Measurements from ENCODE around the gene CERS2.
"Not testable (repeated sequence)": the region's sequence is repeated elsewhere in the genome, so short reads cannot be mapped to it uniquely, and the experiment has no call there.

CERS2 gene

DNA sequence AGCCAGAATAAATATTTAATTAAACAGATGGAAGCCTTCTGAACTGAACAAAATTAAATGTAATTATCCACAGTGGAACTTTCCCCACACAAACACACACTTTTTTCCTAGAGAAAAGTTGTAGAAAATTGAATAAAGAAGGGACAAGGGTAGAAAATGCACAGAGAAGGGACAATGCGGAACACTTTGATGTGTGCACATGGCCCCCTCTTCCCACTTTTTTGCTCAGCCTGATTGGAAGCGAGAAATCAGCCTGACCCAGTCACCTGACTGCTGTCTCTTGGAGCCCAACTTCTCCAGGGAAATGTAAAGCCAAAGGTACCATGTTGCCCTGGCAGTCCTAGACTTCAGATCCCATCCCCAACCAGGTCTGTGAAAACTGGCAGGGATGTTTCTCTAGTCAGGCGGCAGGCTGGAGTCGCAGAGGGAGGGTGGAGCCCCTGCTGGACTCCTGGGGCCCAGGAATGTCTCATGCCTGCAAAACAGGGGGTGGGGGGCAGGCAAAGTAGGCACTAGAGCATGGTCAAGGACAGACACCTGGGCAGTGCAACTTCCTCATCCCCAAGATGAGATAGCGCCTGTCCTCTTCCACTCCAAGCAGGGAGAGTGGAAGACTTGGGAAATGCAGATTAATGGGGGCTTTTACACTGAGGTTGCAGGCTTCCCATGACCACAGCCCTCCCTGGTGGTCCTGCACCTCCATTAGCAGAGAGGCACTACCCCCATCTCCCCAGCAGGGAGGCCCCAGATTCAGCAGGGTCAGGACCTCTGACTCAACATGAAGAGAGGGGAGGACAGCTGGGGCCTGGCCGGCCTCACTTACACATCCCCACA lies 2.8 kb downstream of the CERS2 start:
- in situ Hi-C loops (cut with MboI; ENCODE audit: low sequenced_read_pairs), result no loop called here

DNA sequence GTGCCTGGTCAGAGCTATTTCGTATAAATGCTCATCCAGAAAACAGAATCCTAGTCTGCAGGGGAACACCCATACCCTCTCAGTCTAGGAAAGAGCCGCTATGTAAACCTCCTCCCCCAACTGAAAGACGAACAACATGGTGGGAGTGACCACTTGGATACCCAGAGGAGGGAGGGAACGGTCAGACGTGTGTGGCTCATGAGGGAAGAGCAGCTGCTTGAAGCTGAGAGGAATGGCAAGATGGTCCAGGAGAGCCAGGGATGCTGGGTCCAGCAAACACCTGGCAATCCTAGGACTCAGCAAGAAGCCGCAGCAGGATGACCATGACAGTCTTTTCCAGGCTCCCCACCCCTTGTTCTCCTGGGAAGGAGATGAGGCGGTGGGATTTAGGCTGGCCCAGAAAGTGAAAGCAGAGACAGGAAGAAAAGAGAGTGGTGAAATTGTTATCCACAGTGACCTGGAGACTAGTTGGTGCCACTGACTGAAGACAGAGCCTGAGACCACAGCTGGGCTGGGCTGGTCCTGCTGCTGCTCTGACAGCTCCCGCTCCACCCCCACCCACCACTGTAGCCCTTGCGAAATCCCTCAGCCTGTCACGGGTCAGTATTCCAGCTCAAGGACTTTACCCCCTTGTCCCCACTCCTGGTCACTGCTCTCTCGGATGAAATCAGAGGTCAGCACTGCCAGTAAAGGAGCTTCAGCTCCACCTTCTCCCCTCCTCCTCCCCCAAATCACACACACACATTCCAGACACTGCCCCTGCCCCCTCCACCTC lies 3.6 kb downstream of the CERS2 start:
- in situ Hi-C loops (cut with MboI; ENCODE audit: low sequenced_read_pairs), result no loop called here

- in situ Hi-C loops (cut with MboI; ENCODE audit: low sequenced_read_pairs), result no loop called here
Measured at GRCh38 chr1:150969626-150970025, 5.0 kb downstream of the CERS2 start.

DNA sequence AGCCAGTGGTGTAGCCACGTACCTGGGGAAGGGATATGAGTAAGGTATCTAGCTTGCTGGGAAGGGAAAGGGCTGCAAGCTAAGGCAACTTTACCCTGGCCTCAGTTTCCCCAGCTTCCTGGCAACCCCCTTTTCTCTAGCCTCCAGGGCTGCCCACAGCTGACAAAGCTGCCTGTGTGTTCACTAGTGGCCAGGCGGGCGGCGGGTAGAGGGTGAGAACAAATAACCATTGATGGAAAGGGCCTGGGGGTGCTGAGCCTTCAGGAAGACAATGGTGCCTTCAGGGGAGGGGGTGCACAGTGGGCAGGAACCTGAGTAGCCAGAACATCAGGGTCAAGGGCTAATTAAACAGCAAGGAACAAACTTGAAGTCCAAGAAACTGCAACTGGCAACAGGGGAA lies 6.1 kb downstream of the CERS2 start:
- in situ Hi-C loops (cut with MboI; ENCODE audit: low sequenced_read_pairs), result no loop called here

GRCh38 chr1:150967936-150968335 lies 6.7 kb downstream of the CERS2 start:
- in situ Hi-C loops (cut with MboI; ENCODE audit: low sequenced_read_pairs), result no loop called here

GRCh38 chr1:150966011-150966410 lies 8.6 kb downstream of the CERS2 start:
- in situ Hi-C loops (cut with MboI; ENCODE audit: low sequenced_read_pairs), result no loop called here

DNA sequence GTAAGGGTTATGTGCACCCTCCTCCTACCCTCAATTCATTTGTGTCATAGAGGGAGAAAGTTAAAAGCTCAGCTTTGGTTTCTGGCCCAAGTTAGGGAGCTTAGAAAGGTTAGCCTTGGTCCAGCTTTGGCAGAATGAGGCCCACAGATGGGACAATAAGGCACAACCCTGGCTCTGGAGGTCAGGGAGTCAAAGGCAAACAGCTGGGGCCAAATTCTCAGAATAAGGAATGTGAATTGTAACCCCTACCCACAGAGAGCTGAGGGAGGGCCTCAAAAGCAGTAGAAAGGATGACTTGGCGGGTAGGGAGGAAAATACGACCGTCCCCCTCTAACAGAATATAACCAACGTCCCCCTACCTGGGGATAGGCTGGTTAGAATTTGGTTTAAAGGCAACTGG lies 9.0 kb downstream of the CERS2 start:
- in situ Hi-C loops (cut with MboI; ENCODE audit: low sequenced_read_pairs), result no loop called here

GRCh38 chr1:150964164-150964489 lies 10.5 kb downstream of the CERS2 start:
- in situ Hi-C loops (cut with MboI; ENCODE audit: low sequenced_read_pairs), result no loop called here

DNA sequence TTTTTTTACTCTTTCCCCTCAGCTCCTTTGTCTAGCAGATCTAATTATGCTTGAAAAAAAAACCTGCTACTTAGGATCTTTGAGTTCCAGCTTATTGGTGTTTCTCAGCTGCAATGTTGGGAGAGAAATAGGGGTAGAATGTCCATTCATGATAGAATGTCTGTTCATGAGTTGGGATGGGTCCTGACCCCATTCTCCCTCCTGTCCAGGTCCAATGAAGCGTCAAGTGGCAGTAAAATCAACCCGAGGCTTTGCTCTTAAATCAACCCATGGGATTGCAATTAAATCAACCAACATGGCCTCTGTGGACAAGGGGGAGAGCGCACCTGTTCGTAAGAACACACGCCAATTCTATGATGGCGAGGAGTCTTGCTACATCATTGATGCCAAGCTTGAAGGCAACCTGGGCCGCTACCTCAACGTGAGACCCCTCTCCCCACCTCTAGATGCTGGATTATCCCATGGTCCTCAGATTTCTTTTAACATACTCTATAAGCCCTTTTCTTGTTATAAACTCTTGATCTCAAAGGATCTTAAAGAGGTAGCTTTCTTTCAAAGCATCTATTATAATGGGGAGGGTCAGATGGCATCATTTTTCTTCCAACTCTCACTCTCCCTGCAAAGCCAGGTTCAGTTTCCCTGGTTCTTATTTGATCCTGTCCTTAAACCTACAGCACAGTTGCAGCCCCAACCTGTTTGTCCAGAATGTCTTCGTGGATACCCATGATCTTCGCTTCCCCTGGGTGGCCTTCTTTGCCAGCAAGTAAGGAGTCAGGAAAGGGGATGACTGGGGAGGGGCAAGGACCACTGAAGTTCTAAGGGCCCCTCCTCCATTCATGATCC lies 11.1 kb downstream of the CERS2 start:
- in situ Hi-C loops (cut with MboI; ENCODE audit: low sequenced_read_pairs), result no loop called here

DNA sequence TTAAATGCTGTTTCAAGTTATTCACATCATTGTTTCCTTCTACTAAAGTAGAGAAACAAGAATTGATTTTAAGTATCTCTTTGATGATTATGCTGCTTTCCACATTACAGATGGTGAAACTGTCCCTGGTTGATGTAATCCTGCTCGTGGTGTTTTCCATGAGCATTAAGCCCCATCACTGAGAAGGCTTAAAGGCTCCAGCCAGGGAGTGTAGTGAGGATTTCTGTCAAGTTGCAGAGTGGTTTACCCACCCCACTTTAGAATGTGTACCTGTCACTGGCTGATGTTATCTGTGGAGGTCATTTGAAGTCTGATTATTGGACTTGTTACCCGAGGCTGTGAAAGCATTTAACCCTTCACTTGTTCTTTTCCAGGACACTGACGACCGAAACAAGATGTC lies 12.9 kb downstream of the CERS2 start:
- in situ Hi-C loops (cut with MboI; ENCODE audit: low sequenced_read_pairs), result no loop called here

- in situ Hi-C loops (cut with MboI; ENCODE audit: low sequenced_read_pairs), result no loop called here
Measured at GRCh38 chr1:150960646-150961045, 14.0 kb downstream of the CERS2 start.

- in situ Hi-C loops (cut with MboI; ENCODE audit: low sequenced_read_pairs), result no loop called here
Measured at GRCh38 chr1:150957666-150958065, 17.0 kb downstream of the CERS2 start.

GRCh38 chr1:150955280-150955679 lies 19.4 kb downstream of the CERS2 start:
- in situ Hi-C loops (cut with MboI; ENCODE audit: low sequenced_read_pairs), result no loop called here

GRCh38 chr1:150954708-150955107 lies 19.9 kb downstream of the CERS2 start:
- in situ Hi-C loops (cut with MboI; ENCODE audit: low sequenced_read_pairs), result no loop called here

DNA sequence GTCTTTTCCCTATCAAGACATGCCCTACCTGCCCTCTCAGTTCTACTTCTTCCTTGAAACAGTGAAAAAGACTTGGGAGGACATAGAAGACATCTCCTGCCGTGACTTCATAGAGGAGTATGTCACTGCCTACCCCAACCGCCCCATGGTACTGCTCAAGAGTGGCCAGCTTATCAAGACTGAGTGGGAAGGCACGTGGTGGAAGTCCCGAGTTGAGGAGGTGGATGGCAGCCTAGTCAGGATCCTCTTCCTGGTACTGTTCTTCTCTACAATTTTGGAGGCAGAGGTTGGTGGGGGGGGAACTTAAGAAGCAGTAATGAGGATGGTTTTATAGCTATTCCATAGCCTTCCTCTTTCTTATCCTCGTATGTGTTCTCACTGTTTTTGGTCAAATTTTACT lies 29.8 kb downstream of the CERS2 start:
- in situ Hi-C loops (cut with MboI; ENCODE audit: low sequenced_read_pairs), result no loop called here

- in situ Hi-C loops (cut with MboI; ENCODE audit: low sequenced_read_pairs), result no loop called here
Measured at GRCh38 chr1:150931773-150932172, 42.9 kb downstream of the CERS2 start.

- in situ Hi-C loops (cut with MboI; ENCODE audit: low sequenced_read_pairs), result not testable (repeated sequence)
Measured at GRCh38 chr1:150928775-150929174, 45.9 kb downstream of the CERS2 start.

DNA sequence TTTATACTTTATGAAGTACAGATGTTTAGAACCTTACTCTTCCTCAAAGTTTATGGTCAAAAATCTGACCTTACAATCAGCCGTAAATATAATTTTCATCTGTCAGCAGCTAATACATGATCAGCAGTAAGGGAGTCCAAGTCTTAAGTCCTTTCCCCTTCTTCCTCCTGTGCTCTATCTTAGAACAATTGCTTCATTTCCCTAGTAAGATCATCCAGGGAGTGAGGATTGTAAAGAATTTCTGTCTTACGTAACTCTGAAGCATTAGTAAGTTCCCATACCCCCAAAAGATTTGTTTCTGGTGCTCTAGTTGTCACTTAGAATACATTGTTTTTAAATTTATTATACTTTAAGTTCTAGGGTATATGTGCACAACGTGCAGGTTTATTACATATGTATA lies 46.3 kb downstream of the CERS2 start:
- in situ Hi-C loops (cut with MboI; ENCODE audit: low sequenced_read_pairs), result no loop called here

- in situ Hi-C loops (cut with MboI; ENCODE audit: low sequenced_read_pairs), result no loop called here
Measured at GRCh38 chr1:150927624-150928023, 47.0 kb downstream of the CERS2 start.

DNA sequence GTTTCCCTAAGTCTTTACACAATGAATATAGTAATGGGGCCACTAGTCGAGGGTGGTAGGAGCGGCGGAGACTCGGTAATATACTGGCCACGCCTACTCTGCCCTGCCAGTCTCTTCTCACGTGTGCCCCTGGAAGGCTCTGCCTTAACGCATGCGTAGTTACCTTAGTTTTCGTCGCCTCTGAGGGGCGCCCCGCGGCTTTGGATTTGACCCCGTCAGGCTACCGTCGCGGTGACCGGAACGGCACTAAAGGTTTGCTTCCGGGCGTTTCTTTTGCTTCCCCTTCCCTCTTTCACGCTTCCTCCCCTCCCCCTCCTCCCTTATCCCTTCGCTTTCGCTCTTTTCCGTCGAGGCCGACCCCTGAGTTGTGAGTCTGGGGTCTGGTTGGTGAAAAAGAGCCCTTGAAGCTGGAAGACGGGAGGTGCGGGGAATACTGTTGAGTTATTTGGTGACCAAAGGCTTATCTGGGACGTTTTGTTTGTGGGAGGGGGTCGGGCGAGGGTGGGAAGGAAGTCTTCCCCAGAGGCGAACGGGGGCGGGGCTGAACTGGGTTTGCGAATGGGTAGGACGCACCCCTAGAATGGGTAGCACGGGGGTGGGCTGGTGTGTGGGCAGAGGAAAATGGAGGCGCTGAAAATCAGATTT lies 48.4 kb downstream of the CERS2 start, which contains the start of gene SETDB1:
Gene SETDB1 (plus strand): TSS at position 267 of the 645 bp plus-strand sequence. CDS start 1,352 bp downstream, outside the sequence.
- in situ Hi-C loops (cut with MboI; ENCODE audit: low sequenced_read_pairs), result no loop called here

- in situ Hi-C loops (cut with MboI; ENCODE audit: low sequenced_read_pairs), result no loop called here
Measured at GRCh38 chr1:150925080-150925479, 49.6 kb downstream of the CERS2 start.

Data from hTERT RPE-1 (cell line).